GM10266 (cell line): Measurements from ENCODE around the gene STARD3NL.

ENCODE experiments used
- DNase-seq: peaks from one replicate; pipeline ENCODE4 v3.0.0; 2012; ENCODE audit errors: extremely low spot score
- CTCF ChIP-seq: IDR thresholded peaks from 2 replicates; pipeline ENCODE4 v1.5.1; 2012; ENCODE audit warnings: mild to moderate bottlenecking, low read depth; ENCODE audit not compliant: control insufficient read depth, insufficient read depth; ENCODE audit errors: missing control alignments

The STARD3NL gene

DNA sequence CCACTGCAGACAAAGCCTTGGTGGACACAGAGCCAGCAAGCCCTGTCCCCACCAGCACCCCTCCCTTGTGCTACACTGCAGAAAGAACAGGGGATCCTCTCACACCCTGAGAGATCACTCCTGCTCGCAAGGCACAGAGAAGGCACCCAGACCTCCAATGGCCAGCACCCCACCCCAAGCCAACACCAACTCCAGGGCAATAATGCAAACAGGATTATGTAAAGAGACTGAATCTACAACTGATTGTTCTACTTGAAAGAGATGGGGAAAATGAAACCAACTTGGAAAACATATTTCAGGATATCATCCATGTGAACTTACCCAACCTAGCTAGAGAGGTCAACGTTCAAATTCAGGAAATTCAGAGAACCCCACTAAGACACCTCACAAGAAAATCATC lies 26.5 kb upstream of the STARD3NL start:
- DNase-seq, result no peak
- TF ChIP-seq CTCF, result no peak

- TF ChIP-seq CTCF, result no peak
- no peak for DNase-seq
Observed at GRCh38 chr7:38153515-38153914, 24.5 kb upstream of the STARD3NL start.

DNA sequence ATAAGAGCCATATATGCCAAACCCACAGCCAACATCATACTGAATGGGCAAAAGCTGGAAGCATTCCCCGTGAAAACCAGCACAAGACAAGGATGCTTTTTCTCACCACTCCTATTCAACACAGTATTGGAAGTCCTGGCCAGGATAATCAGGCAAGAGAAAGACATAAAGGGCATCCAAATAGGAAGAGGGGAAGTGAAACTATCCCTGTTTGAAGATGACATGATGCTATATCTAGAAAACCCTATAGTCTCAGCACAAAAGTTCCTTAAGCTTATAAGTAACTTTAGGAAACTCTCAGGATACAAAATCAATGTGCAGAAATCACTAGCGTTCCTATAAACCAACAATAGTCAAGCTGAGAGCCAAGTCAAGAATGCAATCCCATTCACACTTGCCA lies 23.8 kb upstream of the STARD3NL start:
- DNase-seq, result no peak
- no peak for TF ChIP-seq CTCF

DNA sequence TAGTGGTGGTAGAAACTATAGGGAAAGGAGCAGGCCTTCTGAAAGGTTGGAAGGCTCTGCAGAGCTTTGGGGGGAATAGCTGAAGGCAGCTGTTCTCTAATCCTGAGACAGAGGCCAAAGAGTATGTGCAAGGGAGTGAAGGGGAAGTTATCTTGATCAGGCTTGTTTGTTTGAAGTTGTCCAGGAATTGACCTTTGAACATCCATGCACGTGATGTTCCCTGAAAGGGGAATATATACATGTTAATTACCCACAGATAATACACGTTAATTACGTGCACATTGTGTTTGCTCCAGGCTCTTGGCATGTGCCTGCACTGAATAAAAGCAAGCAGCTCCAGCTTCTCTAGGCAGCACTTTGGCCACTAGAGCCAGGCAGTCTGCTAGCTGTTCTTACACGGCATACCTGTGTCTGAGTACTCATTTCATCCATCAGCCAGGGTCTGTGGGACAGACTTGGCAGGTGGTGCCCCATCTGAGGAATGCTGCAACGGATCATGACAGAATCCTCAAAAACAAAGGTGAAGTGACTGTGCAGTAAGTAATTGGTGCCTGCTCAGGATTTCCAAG lies 18.0 kb upstream of the STARD3NL start:
- TF ChIP-seq CTCF, result no peak
- no peak for DNase-seq

DNA sequence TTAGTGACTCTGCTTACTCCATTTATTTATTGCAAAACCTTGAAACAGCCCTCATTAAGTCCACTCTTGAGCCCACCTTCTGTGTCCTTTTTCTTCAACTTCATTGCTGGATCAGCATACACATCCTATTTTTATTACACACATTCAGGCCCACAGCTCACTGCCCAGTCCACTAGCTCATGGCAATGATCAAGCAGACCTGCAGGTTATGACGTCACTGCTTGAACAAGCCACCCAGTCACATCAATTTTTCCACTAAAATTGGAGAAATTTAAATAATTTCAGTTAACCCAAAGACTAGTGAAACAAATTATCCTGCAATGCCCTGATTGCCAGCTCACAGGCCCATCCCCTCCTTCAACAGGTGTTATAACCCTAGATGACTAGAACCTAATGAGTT lies 16.0 kb upstream of the STARD3NL start:
- TF ChIP-seq CTCF, result no peak
- DNase-seq, result no peak

DNA sequence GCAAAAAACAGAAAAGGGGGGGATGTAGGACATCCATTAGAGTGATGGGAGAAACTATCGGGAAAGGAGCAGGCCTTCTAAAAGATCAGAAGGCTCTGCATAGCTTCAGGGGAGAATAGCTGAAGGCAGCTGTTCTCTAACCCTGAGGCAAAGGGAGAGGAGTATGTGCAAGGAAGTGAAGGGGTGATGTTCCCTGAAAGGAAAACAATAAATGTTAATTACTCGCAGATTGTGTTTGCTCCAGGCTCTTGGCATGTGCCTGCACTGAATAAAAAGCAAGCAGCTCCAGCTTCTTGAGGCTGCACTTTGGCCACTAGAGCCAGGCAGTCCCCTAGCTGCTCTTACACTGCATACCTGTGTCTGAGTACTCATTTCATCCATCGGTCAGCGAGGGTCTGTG lies 14.4 kb upstream of the STARD3NL start:
- no peak for TF ChIP-seq CTCF
- no peak for DNase-seq

GRCh38 chr7:38168890-38169570 lies 9.0 kb upstream of the STARD3NL start:
- DNase-seq, result no peak

More at GRCh38 chr7:38168890-38169570, 9.0 kb upstream of the STARD3NL start:
- no peak for TF ChIP-seq CTCF
